ENCODE data around the gene CST7. TPM values are rescaled to one million over a fixed set of nuclear protein-coding genes. Genes with fewer than 3 reads are reported as not detected.

The CST7 gene, protein sequence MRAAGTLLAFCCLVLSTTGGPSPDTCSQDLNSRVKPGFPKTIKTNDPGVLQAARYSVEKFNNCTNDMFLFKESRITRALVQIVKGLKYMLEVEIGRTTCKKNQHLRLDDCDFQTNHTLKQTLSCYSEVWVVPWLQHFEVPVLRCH
- polyA plus RNA-seq (2013, experiment 1 of 4), result not detected
- polyA plus RNA-seq (2013, experiment 2 of 4), result not detected
- not detected for polyA plus RNA-seq (2013, experiment 3 of 4)
- polyA plus RNA-seq (2013, experiment 4 of 4), result not detected

DNA sequence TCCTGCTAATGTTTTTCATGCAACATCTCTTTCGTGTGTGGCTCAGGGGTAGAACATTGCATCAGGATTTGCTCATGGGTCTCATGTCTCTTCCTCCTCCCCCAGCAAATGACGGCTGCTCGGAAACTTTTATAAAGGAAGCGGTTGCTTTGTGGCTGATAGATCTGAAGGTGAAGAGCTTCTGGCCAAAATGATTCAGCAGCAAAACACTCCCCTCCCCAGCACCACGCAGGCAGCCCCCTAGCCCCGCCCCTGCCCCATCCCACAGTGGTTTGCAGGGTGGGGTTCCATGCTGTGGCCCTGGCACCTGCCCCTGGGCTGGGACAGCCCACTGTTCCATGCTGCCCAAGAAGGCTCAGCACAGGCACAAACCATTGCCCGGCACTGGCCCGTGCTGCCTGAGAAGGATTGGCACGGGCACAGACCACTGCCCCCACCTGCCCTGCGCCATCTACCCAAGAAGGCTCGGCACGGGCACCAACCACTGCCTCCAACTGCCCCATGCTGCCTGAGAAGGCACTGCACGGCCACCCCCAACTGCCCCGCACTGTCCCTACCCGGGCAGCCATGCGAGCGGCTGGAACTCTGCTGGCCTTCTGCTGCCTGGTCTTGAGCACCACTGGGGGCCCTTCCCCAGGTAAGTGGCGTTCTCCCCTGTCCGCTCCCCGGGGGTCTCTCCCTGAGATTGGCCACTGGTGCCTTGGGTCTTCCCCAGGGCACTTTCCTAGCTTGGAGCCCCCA is at the start of gene CST7:
TSS of gene CST7 (plus strand) at position 331 of the 741 bp plus-strand sequence. CDS start at position 568, 237 bp downstream.
- no peak within 1 kb of the TSS for H3K27ac ChIP-seq (ENCODE audit: insufficient read depth, low read depth, low read length, poor library complexity, severe bottlenecking)
- WGBS, 2 experiments, result 87 to 90% methylated on average over 20 of the region's 20 CpGs
- H3K4me3 ChIP-seq (ENCODE audit: insufficient read depth, low read depth, low read length), result no peak within 1 kb of the TSS
- H3K36me3 ChIP-seq (ENCODE audit: control insufficient read depth, insufficient read depth, low read length), result no peaks in the 10 kb centered on the region
- H3K27me3 ChIP-seq (ENCODE audit: control insufficient read depth, insufficient read depth, low read length, poor library complexity, severe bottlenecking), result no peaks in the 10 kb centered on the region
- no peaks in the 10 kb centered on the region for H3K4me1 ChIP-seq (ENCODE audit: control insufficient read depth, insufficient read depth, low read length)
- no peaks in the 10 kb centered on the region for H3K9me3 ChIP-seq (ENCODE audit: control insufficient read depth, low read length)

DNA sequence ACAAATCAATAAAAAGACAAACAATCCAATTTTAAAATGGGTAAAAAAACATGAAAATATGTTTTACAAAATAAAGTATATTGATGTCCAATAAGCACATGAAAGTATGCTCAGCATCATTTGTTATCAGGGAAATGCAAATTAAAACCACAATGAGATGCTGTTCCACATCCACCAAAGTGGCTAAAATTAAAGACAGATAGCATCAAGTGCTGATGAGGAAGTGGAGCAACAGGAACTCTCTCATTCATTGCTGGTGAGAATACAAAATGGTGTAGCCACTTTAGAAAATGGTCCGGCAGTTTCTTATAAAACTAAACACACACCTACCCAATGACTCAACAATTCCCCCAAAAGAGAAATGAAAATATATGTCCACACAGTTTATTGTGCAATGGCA is 42.3 kb upstream of the CST7 start:
- no peaks in the 10 kb centered on the region for H3K4me1 ChIP-seq (ENCODE audit: control insufficient read depth, insufficient read depth, low read length)
- H3K9me3 ChIP-seq (ENCODE audit: control insufficient read depth, low read length), result no peaks in the 10 kb centered on the region
- no peaks in the 10 kb centered on the region for H3K27me3 ChIP-seq (ENCODE audit: control insufficient read depth, insufficient read depth, low read length, poor library complexity, severe bottlenecking)
- WGBS, 2 experiments, result 0% methylated on average over 1 of the region's 1 CpG
- no peak overlapping the region for H3K4me3 ChIP-seq (ENCODE audit: insufficient read depth, low read depth, low read length)
- no peak overlapping the region for H3K27ac ChIP-seq (ENCODE audit: insufficient read depth, low read depth, low read length, poor library complexity, severe bottlenecking)
- H3K36me3 ChIP-seq (ENCODE audit: control insufficient read depth, insufficient read depth, low read length), result no peaks in the 10 kb centered on the region

DNA sequence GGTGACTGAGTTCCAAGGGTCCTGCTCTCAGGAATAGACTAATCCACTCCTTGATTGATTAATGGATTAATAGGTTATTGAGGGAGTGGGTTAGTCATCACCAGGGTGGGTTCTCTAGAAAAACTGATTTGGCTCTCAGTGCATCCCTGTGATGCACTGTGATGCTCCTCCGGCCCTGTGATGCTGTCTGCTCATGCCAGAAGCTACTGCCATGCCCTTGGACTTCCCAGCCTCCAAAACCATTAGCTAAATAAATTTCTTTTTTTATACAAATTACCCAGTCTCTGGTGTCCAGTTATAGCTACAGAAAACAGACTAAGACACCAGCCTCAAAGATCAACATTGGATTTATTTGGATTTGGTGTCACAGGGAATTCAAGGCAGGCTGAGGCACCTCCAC is 40.4 kb upstream of the CST7 start:
- Histone ChIP-seq H3K36me3 (ENCODE audit: control insufficient read depth, insufficient read depth, low read length) (no peaks in the 10 kb centered on the region), H3K27me3 (ENCODE audit: control insufficient read depth, insufficient read depth, low read length, poor library complexity, severe bottlenecking) (no peaks in the 10 kb centered on the region), H3K4me3 (ENCODE audit: insufficient read depth, low read depth, low read length) (no peak overlapping the region), H3K4me1 (ENCODE audit: control insufficient read depth, insufficient read depth, low read length) (no peaks in the 10 kb centered on the region), H3K27ac (ENCODE audit: insufficient read depth, low read depth, low read length, poor library complexity, severe bottlenecking) (no peak overlapping the region), H3K9me3 (ENCODE audit: control insufficient read depth, low read length) (no peaks in the 10 kb centered on the region)
- 90 to 93% methylated on average over 1 of the region's 1 CpG for WGBS, 2 experiments

DNA sequence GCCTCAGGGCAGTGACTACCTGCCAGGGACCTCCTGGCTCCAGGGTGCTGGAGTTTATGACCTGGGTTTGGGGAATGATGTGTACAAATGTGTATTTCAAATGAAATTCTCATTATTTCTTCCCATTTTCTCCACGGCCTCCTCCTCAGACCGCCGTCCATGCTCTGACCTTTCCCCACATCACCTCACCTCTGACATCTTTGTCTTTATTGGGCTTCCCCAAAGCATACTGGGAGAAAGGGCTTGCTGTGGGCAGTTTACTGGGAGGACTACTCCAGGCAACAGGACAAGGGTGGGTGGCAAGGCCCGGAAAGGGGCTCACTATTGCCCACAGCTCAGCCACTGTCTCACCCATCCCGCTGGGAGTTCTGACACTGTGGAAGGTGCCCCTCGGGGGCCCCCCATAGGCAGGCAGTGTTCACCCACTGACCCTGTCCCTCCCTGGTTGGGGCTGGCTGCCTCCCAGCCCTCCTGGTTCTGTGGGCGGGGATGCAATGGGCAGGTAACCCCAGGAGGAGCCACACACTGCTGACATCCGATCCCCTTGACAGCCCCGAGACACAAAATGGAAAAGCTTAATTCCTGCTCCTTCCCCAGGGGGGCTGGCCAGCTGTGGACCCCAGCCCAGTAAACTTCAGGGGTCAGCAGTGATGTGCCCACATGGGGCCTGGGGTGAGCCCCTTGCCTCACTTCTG is 39.8 kb upstream of the CST7 start:
- no peaks in the 10 kb centered on the region for H3K9me3 ChIP-seq (ENCODE audit: control insufficient read depth, low read length)
- H3K4me3 ChIP-seq (ENCODE audit: insufficient read depth, low read depth, low read length), result no peak overlapping the region
- no peak overlapping the region for H3K27ac ChIP-seq (ENCODE audit: insufficient read depth, low read depth, low read length, poor library complexity, severe bottlenecking)
- no peaks in the 10 kb centered on the region for H3K36me3 ChIP-seq (ENCODE audit: control insufficient read depth, insufficient read depth, low read length)
- no peaks in the 10 kb centered on the region for H3K4me1 ChIP-seq (ENCODE audit: control insufficient read depth, insufficient read depth, low read length)
- H3K27me3 ChIP-seq (ENCODE audit: control insufficient read depth, insufficient read depth, low read length, poor library complexity, severe bottlenecking), result no peaks in the 10 kb centered on the region
- WGBS, 2 experiments, result 75 to 80% methylated on average over 9 of the region's 9 CpGs

DNA sequence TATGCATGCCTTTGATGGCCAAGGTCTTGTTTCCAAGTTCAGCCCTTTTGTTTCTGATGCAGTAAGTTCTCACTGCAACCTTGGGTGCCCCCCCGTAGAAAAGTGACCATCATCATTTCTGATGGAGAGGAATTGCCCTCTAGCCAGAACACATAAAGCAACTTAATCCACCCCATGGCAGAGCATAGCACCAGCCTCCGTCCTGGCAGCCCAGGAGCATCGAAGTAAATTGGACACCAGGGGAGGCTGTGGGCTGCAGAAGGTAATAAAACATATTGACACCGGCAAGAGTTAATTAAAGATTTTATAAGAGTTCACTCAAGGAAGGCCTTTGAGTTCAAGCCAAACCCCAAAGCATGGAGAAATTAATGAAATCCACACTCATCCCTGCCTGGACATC is 39.2 kb upstream of the CST7 start:
- Histone ChIP-seq H3K27ac (ENCODE audit: insufficient read depth, low read depth, low read length, poor library complexity, severe bottlenecking) (no peak overlapping the region), H3K4me3 (ENCODE audit: insufficient read depth, low read depth, low read length) (no peak overlapping the region), H3K9me3 (ENCODE audit: control insufficient read depth, low read length) (no peaks in the 10 kb centered on the region), H3K27me3 (ENCODE audit: control insufficient read depth, insufficient read depth, low read length, poor library complexity, severe bottlenecking) (no peaks in the 10 kb centered on the region), H3K4me1 (ENCODE audit: control insufficient read depth, insufficient read depth, low read length) (no peaks in the 10 kb centered on the region), H3K36me3 (ENCODE audit: control insufficient read depth, insufficient read depth, low read length) (no peaks in the 10 kb centered on the region)
- WGBS, 2 experiments, result 72 to 73% methylated on average over 4 of the region's 4 CpGs

DNA sequence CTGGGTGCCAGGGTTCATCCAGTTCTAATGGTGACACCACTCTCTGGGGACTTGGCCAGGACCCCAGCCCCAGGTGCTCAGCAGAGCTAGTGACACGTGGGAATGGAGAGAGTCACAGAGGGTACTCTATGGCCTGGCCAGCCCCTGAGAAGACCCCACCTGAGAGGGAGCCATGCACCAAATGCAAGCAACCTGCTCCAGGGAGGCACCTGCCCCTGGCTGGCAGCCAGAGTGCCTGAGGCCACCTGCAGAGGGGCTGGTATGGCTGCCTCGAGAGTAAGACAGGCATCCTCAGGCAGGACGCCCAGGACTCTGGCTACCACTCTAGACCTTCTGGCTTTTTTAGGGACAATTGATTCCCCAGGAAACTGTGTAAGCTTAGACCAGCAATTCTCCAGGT is 38.6 kb upstream of the CST7 start:
- no peaks in the 10 kb centered on the region for H3K4me1 ChIP-seq (ENCODE audit: control insufficient read depth, insufficient read depth, low read length)
- H3K9me3 ChIP-seq (ENCODE audit: control insufficient read depth, low read length), result no peaks in the 10 kb centered on the region
- no peak overlapping the region for H3K4me3 ChIP-seq (ENCODE audit: insufficient read depth, low read depth, low read length)
- H3K36me3 ChIP-seq (ENCODE audit: control insufficient read depth, insufficient read depth, low read length), result no peaks in the 10 kb centered on the region
- H3K27ac ChIP-seq (ENCODE audit: insufficient read depth, low read depth, low read length, poor library complexity, severe bottlenecking), result no peak overlapping the region
- WGBS, 2 experiments, result 77 to 84% methylated on average over 3 of the region's 3 CpGs
- no peaks in the 10 kb centered on the region for H3K27me3 ChIP-seq (ENCODE audit: control insufficient read depth, insufficient read depth, low read length, poor library complexity, severe bottlenecking)

DNA sequence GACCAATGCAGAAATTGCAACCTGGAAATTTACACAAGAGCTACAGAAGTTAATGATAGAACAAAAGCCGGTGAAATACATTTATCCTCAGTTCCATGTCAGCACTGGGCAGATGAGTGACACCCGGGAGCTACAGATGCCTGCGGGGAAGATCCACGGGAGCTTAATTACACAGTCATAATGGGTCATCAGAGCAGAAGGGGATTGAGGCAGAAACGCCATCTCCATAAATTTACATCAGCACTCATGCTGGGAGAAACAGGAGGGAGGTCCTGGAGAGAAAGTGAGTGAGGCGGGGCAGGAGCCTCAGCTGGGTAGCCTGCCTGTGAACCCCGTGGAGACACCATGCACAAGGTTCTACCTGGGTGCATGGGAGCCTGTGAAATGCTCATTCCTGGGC is 37.6 kb upstream of the CST7 start:
- no peak overlapping the region for H3K27ac ChIP-seq (ENCODE audit: insufficient read depth, low read depth, low read length, poor library complexity, severe bottlenecking)

DNA sequence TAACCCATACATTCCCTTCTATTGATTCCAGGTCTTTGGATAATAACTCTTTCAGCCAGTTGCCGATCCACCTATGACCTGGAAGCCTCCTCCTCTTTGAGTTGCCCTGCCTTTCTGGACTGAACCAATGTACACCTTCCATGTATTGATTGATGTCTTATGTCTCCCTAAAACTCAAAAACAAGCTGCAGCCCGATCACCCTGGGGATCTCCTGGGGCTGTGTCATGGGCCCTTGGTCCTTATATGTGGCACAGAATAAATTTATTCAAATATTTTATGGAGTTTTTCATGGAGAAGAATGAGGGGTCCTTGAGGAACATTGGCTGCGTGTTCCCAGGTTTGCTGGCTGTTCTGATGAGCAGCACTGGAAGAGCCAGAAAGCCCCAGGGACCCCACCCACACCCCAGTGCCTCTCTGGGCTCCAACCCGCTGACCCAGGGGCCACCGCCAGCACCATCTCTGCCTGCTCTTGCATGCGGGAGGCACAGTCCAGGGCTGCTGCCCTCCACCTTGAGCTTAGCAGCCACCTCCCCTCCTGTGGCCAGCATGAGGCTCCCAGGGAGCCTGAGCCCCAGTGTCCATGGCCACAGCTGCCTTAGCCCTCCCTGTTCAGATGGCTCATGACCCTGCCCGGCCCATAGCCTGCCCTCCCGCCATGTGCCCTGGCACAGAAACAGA is 36.5 kb upstream of the CST7 start:
- Histone ChIP-seq H3K27ac (ENCODE audit: insufficient read depth, low read depth, low read length, poor library complexity, severe bottlenecking) (no peak overlapping the region), H3K4me3 (ENCODE audit: insufficient read depth, low read depth, low read length) (no peak overlapping the region), H3K4me1 (ENCODE audit: control insufficient read depth, insufficient read depth, low read length) (no peaks in the 10 kb centered on the region), H3K27me3 (ENCODE audit: control insufficient read depth, insufficient read depth, low read length, poor library complexity, severe bottlenecking) (no peaks in the 10 kb centered on the region), H3K9me3 (ENCODE audit: control insufficient read depth, low read length) (no peaks in the 10 kb centered on the region), H3K36me3 (ENCODE audit: control insufficient read depth, insufficient read depth, low read length) (no peaks in the 10 kb centered on the region)
- 91 to 95% methylated on average over 8 of the region's 8 CpGs for WGBS, 2 experiments

More for the DNA sequence above, 37.6 kb upstream of the CST7 start:
- WGBS, 2 experiments, result 58 to 61% methylated on average over 7 of the region's 7 CpGs
- Histone ChIP-seq H3K4me1 (ENCODE audit: control insufficient read depth, insufficient read depth, low read length) (no peaks in the 10 kb centered on the region), H3K36me3 (ENCODE audit: control insufficient read depth, insufficient read depth, low read length) (no peaks in the 10 kb centered on the region), H3K27me3 (ENCODE audit: control insufficient read depth, insufficient read depth, low read length, poor library complexity, severe bottlenecking) (no peaks in the 10 kb centered on the region), H3K9me3 (ENCODE audit: control insufficient read depth, low read length) (no peaks in the 10 kb centered on the region), H3K4me3 (ENCODE audit: insufficient read depth, low read depth, low read length) (no peak overlapping the region)

DNA sequence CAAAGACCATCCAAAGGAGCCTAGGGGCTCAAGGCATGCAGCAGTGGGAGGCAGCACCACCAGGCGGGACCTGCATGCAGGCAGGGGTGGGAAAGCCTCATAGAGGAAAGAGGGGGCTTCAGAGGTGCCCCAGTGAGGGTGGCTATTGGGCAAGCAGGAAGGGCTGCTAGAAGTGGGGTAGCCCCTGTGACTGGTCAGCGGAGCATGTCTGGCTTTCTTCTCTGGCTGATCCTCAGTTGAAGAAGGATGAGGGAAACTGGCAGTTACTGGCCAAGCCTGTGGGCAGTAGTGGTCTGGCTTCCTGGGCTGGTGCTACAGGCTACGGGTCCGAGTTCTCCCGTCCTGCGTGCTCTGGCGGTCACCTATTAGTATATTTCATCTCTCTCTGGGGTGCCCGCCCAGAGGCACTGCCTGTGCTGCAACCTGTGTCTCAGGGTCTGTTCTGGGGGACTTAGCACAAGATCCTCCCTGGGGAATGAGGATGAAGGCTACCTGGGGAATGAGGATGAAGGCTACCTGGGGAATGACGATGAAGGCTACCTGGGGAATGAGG is 35.9 kb upstream of the CST7 start:
- no peak overlapping the region for H3K27ac ChIP-seq (ENCODE audit: insufficient read depth, low read depth, low read length, poor library complexity, severe bottlenecking)
- H3K9me3 ChIP-seq (ENCODE audit: control insufficient read depth, low read length), result no peaks in the 10 kb centered on the region
- H3K4me3 ChIP-seq (ENCODE audit: insufficient read depth, low read depth, low read length), result no peak overlapping the region
- no peaks in the 10 kb centered on the region for H3K27me3 ChIP-seq (ENCODE audit: control insufficient read depth, insufficient read depth, low read length, poor library complexity, severe bottlenecking)
- no peaks in the 10 kb centered on the region for H3K36me3 ChIP-seq (ENCODE audit: control insufficient read depth, insufficient read depth, low read length)
- 87 to 91% methylated on average over 8 of the region's 9 CpGs for WGBS, 2 experiments
- peaks cover 5% of the 10 kb centered on the region for H3K4me1 ChIP-seq (ENCODE audit: control insufficient read depth, insufficient read depth, low read length)
